ENCODE results near the gene BBS12.

DNA sequence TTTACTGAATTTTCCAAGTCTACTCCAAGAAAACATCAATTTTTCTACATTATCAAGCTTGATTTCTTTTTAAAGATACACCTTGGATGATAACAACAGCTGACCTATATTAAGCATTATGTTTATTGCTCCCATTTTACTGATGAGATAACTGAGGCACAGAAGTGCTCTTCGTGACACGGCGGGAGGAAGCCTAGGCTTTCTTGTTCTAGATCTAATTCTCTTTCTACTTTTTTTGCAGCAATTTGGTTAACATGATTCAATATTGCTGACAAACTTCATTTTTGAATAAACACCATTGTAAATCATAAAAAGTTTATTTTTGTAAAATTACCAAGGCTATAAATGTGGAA lies 33.8 kb downstream of the BBS12 start:
- TF ChIP-seq POLR2A (IDR thresholded peaks at IDR 0.05; ENCODE audit: low read depth, low read length) = no peak
- TF ChIP-seq, protein P1, sequence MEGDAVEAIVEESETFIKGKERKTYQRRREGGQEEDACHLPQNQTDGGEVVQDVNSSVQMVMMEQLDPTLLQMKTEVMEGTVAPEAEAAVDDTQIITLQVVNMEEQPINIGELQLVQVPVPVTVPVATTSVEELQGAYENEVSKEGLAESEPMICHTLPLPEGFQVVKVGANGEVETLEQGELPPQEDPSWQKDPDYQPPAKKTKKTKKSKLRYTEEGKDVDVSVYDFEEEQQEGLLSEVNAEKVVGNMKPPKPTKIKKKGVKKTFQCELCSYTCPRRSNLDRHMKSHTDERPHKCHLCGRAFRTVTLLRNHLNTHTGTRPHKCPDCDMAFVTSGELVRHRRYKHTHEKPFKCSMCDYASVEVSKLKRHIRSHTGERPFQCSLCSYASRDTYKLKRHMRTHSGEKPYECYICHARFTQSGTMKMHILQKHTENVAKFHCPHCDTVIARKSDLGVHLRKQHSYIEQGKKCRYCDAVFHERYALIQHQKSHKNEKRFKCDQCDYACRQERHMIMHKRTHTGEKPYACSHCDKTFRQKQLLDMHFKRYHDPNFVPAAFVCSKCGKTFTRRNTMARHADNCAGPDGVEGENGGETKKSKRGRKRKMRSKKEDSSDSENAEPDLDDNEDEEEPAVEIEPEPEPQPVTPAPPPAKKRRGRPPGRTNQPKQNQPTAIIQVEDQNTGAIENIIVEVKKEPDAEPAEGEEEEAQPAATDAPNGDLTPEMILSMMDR (IDR thresholded peaks at IDR 0.05; ENCODE audit: extremely low read depth in 1 of 2, insufficient read depth in 1 of 2, low read depth in 1 of 2, low read length in 2 of 2) = no peak
- no peak for TF ChIP-seq EZH2 (IDR thresholded peaks at IDR 0.05; ENCODE audit: borderline replicate concordance, low read depth, low read length, severe bottlenecking)
- TF ChIP-seq JUN (IDR thresholded peaks at IDR 0.05; ENCODE audit: borderline replicate concordance, insufficient read depth, insufficient read length, low read depth) = no peak

Data from endothelial cell of umbilical vein (primary cell).